Measurements from ENCODE around the gene FOXA2.
"Not testable (repeated sequence)": the region's sequence is repeated elsewhere in the genome, so short reads cannot be mapped to it uniquely, and the experiment has no call there.

FOXA2 gene

DNA sequence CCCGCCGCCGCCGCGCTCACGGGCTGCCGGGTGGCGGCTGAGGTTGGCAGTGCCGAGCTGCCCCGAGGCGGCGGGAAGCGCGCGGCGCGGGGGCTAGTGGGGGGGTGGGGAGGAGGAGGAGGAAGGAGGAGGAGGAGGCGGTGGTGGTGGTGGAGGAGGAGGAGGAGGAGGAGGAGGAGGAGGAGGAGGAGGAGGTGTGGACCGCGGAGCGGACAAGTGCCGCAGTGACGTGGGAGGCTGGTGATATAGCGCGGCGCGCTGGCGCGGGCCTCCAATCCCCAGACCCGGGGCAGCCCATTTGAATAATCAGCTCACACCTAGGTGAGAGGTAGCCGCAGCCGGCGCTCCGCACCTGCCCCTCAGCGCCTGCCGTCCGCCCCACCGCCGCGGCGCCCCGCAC is at the start of gene FOXA2:
Gene FOXA2 (minus strand): TSS at position 51 of the 400 bp plus-strand sequence. CDS start 294 bp downstream, outside the sequence.
- no peak for DNase-seq

DNA sequence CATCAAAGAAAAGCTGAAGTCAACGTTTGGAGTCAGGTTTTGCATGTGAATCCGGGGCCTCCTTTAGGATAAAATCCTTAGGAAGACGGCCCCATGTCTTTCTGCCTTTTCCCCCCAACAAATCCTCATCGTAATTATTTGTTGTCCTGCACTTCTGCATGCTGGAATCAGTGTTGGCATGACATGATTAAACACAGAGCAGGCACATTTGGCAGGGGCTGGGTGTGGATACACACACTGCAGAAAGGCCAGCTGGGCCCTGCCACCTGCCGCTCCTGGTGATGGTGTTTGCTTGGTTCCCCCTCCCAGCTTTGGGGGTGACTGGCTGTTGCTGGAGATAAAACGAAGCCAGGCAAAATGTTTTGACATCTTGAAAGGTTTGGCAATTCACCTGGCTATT is 46.3 kb upstream of the FOXA2 start:
- no peak for DNase-seq

DNA sequence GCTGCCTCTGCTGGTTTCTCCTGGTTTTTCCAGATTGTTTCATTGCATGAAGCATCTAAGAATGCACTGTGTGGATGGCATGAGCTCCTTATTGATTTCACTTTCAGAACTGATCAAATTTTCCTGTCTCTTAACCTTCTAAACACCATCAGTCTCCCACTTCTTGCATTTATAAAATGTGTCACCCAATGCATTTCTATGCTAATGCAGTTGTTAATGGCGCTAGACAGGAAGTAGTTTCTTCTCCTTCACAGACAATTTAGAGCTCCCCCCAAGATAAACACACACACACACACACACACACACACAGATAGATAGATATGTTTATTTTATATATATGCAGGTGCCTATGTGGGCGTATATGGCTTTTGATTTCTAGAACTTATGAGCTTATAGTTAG is 45.6 kb upstream of the FOXA2 start:
- no peak for DNase-seq

- no peak for DNase-seq
Observed at GRCh38 chr20:22629447-22629846, 45.1 kb upstream of the FOXA2 start.

GRCh38 chr20:22626496-22626895 is 42.1 kb upstream of the FOXA2 start:
- DNase-seq, result no peak

DNA sequence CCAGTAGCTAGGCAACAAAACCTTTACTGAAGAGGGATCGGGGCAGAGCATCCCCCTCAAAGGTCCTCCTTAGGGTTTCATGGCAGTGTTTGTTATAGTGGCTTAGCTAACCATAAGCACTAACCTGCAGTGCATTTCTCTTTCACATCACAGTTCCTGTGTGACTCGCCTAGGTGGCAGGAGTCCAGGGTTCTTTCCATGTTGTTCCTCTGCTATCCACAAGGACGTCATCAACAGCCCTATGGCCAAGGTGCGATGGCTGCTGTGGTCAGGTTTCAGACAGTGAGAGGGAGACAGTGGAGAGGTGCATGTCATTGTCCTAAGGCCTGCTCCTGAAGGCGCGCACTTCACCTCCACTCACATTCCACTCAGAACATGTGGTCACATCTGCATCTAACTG is 38.8 kb upstream of the FOXA2 start:
- peak; percentile 28 for DNase-seq

- DNase-seq, result no peak
Observed at GRCh38 chr20:22620342-22620741, 36.0 kb upstream of the FOXA2 start.

GRCh38 chr20:22619806-22620205 is 35.4 kb upstream of the FOXA2 start:
- DNase-seq, result no peak

DNA sequence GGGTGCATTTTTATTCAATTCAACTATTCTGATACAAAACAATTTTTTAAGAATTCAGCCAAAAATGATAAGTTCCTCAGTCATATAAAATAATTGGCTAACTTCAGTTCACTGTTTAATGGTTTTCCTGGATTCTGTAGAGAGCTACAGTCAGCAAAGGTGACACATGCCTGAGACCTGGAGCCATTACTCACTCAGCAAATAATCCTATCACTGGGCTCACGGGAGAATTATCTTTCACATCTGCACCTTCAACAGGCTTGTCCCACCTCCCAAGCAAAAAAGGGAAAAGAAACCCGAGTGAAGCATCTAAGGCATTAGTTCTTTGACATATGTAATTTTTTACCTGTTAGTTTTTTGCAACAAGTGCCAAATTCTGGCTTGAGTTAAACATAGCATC is 34.9 kb upstream of the FOXA2 start:
- DNase-seq, result no peak

DNA sequence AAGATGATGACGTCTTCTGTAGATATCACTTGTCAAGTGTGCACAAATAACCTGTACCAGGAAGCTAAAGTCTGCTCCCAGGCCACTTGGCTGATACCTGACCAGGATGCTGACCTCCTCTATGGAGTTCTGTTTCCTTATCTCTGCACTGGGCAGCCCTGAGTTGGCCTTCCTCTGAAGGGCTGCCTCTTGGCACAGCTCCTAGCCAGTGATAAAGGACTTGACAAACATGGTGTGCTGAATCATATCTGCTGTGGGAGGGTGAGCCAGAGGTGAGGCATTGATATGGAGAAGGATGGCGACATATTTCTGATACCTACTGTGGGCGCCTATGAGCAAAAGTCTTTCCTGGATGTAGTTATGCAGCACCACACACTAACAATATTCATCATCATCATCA is 32.8 kb upstream of the FOXA2 start:
- DNase-seq, result peak; percentile 94

GRCh38 chr20:22616551-22616950 is 32.2 kb upstream of the FOXA2 start:
- DNase-seq, result no peak

- DNase-seq, result no peak
Observed at GRCh38 chr20:22615425-22615824, 31.1 kb upstream of the FOXA2 start.

GRCh38 chr20:22611636-22612035 is 27.3 kb upstream of the FOXA2 start:
- DNase-seq, result no peak

DNA sequence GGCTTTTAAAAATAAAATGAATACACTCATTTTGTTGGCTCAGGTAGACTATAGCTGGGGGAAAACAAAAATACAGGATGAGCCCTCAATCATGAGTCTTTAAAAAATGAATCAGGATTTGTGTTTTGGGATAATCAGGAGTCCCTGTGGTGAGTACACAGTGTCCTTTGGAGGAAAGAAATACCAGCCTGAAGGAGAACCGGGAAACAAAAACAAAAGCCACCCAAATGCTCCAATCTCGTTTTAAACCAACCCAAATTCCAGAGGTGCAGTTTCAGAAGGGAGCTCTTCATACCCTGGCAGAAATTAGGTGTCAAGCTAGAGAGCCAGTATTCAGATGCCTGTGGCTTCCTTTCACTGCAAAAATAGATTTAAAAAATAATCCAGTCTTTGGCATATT is 23.3 kb upstream of the FOXA2 start:
- no peak for DNase-seq

DNA sequence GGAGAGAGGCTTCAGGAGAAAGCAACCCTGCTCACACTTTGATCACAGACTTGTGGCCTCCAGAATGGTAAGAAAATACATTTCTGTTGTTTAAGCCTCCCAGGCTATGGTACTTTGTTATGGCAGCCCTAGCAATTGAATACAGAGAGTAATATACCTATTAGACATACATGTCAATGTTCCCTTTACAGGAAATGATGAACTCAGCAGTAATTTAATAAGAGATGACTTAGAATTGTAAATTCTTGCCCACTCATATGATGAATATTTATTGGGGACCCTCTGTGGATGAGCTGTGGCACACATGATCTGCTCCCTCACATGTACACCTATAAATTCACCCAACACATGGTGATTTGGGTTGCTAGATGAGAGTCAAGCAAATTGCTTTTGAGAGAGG is 20.4 kb upstream of the FOXA2 start:
- no peak for DNase-seq

GRCh38 chr20:22601361-22602141 is 17.2 kb upstream of the FOXA2 start:
- no peak for DNase-seq

DNA sequence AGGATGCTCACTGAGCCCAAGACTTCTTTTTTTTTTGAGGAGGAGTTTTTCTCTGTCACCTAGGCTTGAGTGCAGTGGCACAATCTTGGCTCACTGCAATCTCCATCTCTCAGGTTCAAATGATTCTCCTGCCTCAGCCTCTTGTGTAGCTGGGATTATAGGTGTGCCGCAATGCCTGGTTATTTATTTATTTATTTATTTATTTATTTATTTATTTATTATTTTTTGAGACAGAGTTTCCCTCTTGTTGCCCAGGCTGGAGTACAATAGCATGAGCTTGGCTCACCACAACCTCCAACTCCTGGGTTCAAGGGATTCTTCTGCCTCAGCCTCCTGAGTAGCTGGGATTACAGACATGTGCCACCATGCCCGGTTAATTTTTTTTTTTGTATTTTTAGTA is 14.9 kb upstream of the FOXA2 start:
- DNase-seq, result not testable (repeated sequence)

GRCh38 chr20:22597303-22597702 is 12.9 kb upstream of the FOXA2 start:
- DNase-seq, result no peak

GRCh38 chr20:22590662-22591061 is 6.3 kb upstream of the FOXA2 start:
- no peak for DNase-seq

GRCh38 chr20:22586645-22587310 is 2.4 kb upstream of the FOXA2 start:
- DNase-seq, result no peak

GRCh38 chr20:22585786-22586493 is 1.6 kb upstream of the FOXA2 start:
- DNase-seq, result no peak

DNA sequence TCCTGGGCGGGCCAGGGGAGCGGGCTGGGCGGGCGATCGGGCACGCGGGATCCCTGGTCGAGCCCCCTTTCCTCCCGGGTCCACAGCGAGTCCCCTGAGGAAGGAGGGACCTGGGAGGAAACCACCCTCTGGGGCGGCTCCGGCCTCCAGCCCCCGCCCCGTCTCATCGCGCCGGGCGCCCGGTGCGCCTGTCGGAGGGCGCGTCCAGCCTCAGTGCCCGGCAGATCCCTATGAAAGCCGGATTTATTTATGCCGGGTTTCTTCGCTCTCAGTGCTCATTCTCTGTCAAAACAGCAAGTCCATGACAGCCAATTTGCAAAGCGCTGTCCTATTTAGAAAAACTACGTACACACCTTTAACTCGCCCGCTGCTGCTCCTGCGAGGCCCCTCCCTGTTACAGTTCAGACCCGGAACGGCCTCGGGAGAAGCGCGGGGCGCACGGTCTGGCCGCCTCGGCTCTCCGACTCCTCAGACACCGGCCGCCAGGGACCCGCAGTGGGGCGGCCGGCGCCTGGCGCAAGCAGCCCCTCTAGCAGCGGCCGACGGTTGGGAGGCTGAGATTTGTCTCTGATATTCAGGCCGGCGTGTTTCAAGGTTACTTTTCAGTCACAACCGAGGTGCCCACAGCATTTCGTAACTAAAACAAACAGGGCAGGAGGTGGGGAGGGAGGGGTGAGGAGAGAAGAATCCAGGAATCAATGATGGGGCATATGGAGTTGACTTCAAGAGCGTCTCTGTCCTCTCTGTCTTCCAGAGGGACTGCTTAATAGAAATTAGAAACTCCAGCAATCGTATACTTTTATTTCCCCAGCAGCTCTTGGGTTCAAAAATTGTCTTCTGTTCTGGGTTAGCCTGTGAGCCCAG is 782 bp upstream of the FOXA2 start:
- DNase-seq, result no peak

Data from NCI-H226 (cell line).